Heart left ventricle (tissue), 16 donors: ENCODE results near the gene PCCA. TPM values are rescaled to one million over a fixed set of nuclear protein-coding genes. Genes with fewer than 3 reads are reported as not detected.

Source experiments
- ATAC-seq, 4 donors: fragments of 200-7000 bp; cut with Tn5 transposase; one replicate each; pipeline ENCODE4 v1.9.1; 2020 to 2022; ENCODE audit warnings: moderate library complexity in 4 of 4, mild to moderate bottlenecking in 3 of 4, moderate number of reproducible peaks in 1 of 4
- DNase-seq, 5 donors: peaks; one replicate each; pipeline ENCODE4 v3.0.0-alpha.2; 2020
- H3K27ac ChIP-seq, 12 donors: fragments of 200-600 bp; sonication (generic) in 4 of 12; one replicate each; pipeline versions ENCODE4 v1.5.0 to v1.8.0; 2016 to 2022; ENCODE audit warnings: mild to moderate bottlenecking in 2 of 12
- H3K27me3 ChIP-seq, 9 donors: fragments of 200-600 bp; sonication (generic) in 2 of 9; one replicate each; pipeline versions ENCODE4 v1.5.1 to v1.8.0; 2016 to 2022; ENCODE audit warnings: mild to moderate bottlenecking in 3 of 9
- H3K36me3 ChIP-seq, 9 donors: fragments of 200-600 bp; sonication (generic) in 2 of 9; one replicate each; pipeline versions ENCODE4 v1.5.0 to v1.8.0; 2018 to 2022; ENCODE audit warnings: mild to moderate bottlenecking in 2 of 9
- H3K4me1 ChIP-seq, 12 donors: fragments of 200-600 bp; sonication (generic) in 4 of 12; one replicate each; pipeline versions ENCODE4 v1.5.0 to v1.8.0; 2016 to 2022; ENCODE audit warnings: mild to moderate bottlenecking in 3 of 12
- H3K4me3 ChIP-seq, 12 donors: fragments of 200-600 bp; sonication (generic) in 4 of 12; one replicate each; pipeline versions ENCODE4 v1.5.0 to v1.8.0; 2017 to 2022; ENCODE audit warnings: mild to moderate bottlenecking in 9 of 12, moderate library complexity in 4 of 12
- H3K9me3 ChIP-seq, 12 donors: fragments of 200-600 bp; sonication (generic) in 4 of 12; one replicate each; pipeline versions ENCODE4 v1.5.0 to v1.8.0; 2016 to 2022; ENCODE audit warnings: mild to moderate bottlenecking in 1 of 12
- CTCF ChIP-seq, 12 donors: fragments of 200-600 bp; sonication (generic) in 4 of 12; IDR thresholded peaks; one replicate each; pipeline versions ENCODE4 v1.5.0 to v1.8.0; 2018 to 2022; ENCODE audit warnings: antibody characterized with exemption in 12 of 12, mild to moderate bottlenecking in 5 of 12
- POLR2A ChIP-seq, 2 donors: fragments of 450-650 bp; IDR thresholded peaks; one replicate each; pipeline ENCODE4 v1.6.1; 2017; ENCODE audit warnings: antibody characterized with exemption in 2 of 2, mild to moderate bottlenecking in 2 of 2, moderate library complexity in 2 of 2
- WGBS, 4 donors: extraction: QIAGEN DNeasy Blood & Tissue Kit in 2 of 4; methylation state at CpG; one replicate each; pipeline versions ENCODE4 v1.1.5 to v1.1.7; 2013 to 2018; 5-methylcytosine and 5-hydroxymethylcytosine counted together
- intact Hi-C, 10 donors: fragments of 100-400 bp; cut with DNase I; formaldehyde crosslinking; loops; one replicate each; pipeline versions ENCODE4 v1.11.1 to v1.14.2; 2022
- polyA plus RNA-seq, 2 donors: library from polyadenylated mRNA; stranded (reverse); fragments of 200-250 nt; gene quantifications; one replicate each; pipeline ENCODE4 v1.2.3, GENCODE V29; 2013
- total RNA-seq, 9 donors: library from RNA; depleted of rRNA in 2 of 9; stranded (reverse); fragments of >200 nt in 2 of 9; fragmentation: NEBNext Ultra II Directional in 3 of 9; extraction: Animal tissue kit (Norgen Biotek cat#: 25700) in 3 of 9; gene quantifications; one replicate each; pipeline versions ENCODE4 v1.1.0 to v1.2.4, GENCODE V29; 2016 to 2023
- donor health status: ischemic (EF 13 %, LVEDD 7.1; RV severe dilation, severe dysfunction).
- donor health status: healthy with polysubstance abuse.
- donor health status: DM: no; HTN: yes; CAD: no.
- donor health status: DM: no; HTN: no; CAD: no.
- donor health status: ischemic (EF 25% LVEDD 6.9; RV normal size, moderate dysfunction).
- donor health status: ischemic (EF 25% LVEDD 5.7; RV mildly dilated, moderate dysfunction).
- donor health status: healthy.
- donor health status: DM: yes; HTN: yes; CAD: no.
- donor health status: ischemic (EF 35%, LVEDD 5.7; RV mildly dilated, moderate dysfunction).
- donor health status: nonischemic (EF 11% LVEDD 7.7; RV severe dilation, severe dysfunction).
- donor health status: DM: yes; HTN: yes; CAD: no.
- donor health status: PGD.
- donor health status: ischemic (EF 29% LVEDD 5.4; RV normal size, mild dysfunction).
- donor health status: nonischemic (EF 23%, LVEDD 6.1; RV moderate dilation, normal function).

Gene PCCA
- total and polyA plus RNA-seq, 11 donors, result 25.6 to 67.0 (median 40.9) TPM

DNA sequence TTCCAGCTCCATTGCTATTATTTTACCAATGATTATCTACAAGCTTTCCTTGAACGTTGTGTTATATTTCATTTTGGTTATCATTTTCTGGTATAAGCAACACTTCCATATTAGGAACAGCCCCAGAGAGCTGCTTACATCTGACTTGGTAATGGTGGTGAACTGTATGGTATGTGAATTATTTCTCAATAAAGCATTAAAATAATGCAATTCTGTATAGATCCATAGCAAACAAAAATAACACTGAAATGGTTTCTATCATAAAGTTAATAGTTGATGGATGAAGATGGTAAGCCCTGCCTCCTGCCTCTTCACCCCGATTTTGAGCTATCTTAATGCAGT, 472.2 kb downstream of the PCCA start:
- 75 to 82% (median 79%) methylated on average over 2 of the region's 2 CpGs for WGBS, 4 donors
- Histone ChIP-seq H3K27ac (no peak overlapping the region), H3K9me3 (peaks cover 0 to 6% (median 0%) of the 10 kb centered on the region in 12 donors), H3K4me1 (no peaks in the 10 kb centered on the region), H3K27me3 (no peaks in the 10 kb centered on the region), H3K36me3 (no peaks in the 10 kb centered on the region), H3K4me3 (no peak overlapping the region)
- DNase-seq (no peak), ATAC-seq (no peak)
- TF ChIP-seq CTCF (IDR thresholded peaks at IDR 0.05), result no peak
- no peak for TF ChIP-seq POLR2A (IDR thresholded peaks at IDR 0.05)
- intact Hi-C loops, result no loop called here

DNA sequence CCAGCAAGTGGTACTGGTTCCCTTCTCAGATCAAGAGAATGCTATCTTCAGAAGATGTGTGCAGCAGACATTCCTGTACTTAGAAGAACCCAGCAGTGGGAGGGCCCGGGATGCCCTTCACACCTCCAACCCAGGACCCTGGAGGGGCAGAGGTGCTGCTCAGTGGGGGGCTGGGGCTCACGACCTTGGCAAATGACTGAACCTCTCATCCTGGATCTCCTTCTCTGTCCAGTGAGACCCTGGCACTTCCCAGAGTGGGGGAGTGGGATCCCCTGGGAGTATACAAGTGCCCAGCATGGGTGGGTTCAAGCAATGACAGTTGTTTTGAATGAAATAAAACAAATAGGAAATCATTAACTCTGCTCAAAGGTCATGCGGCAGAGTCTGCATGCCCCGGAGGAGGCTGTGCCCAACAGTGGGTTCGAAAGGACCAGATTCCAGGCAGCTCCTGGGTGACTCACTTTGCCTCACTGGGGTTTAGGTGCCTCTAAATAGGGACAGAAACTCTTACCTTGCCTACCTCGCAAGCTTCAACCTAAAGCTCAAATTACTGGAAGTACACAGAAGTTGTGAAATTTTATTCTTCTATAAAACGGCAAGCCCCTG, 472.8 kb downstream of the PCCA start:
- DNase-seq, result no peak
- Histone ChIP-seq H3K36me3 (no peaks in the 10 kb centered on the region), H3K4me3 (no peak overlapping the region), H3K4me1 (no peaks in the 10 kb centered on the region), H3K27ac (no peak overlapping the region), H3K27me3 (no peaks in the 10 kb centered on the region), H3K9me3 (peaks cover 0 to 10% (median 0%) of the 10 kb centered on the region in 12 donors)
- TF ChIP-seq POLR2A (IDR thresholded peaks at IDR 0.05), result no peak
- TF ChIP-seq CTCF (IDR thresholded peaks at IDR 0.05), result no peak
- 54 to 69% (median 62%) methylated on average over 7 of the region's 7 CpGs for WGBS, 4 donors
- intact Hi-C loops, result no loop called here
- ATAC-seq, result no peak

DNA sequence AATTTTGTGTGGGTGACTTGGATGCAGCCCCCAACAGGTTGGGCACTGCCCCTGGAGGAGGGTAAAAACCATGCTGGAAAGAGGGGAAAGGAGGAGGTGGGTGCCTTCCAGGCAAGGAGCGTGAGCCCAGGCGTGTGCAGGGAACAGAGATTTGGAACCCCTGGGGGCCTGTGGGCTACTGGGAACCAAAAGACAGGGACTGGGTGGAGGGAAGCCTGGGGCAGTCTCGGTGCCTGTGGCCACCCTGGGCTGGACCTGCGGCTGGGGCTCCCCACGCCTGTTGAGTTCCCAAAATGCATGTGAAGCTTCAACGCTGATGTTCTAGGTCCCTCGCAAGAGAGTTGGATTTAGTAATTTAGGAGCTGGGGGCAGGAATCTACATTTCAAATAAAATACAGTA, 474.9 kb downstream of the PCCA start:
- DNase-seq (no peak), ATAC-seq (no peak)
- intact Hi-C loops, result no loop called here
- 81 to 98% (median 90%) methylated on average over 7 of the region's 7 CpGs for WGBS, 4 donors
- Histone ChIP-seq H3K4me3 (no peak overlapping the region), H3K36me3 (no peaks in the 10 kb centered on the region), H3K9me3 (peaks cover 0 to 10% (median 0%) of the 10 kb centered on the region in 12 donors), H3K27me3 (no peaks in the 10 kb centered on the region), H3K27ac (no peak overlapping the region), H3K4me1 (no peaks in the 10 kb centered on the region)
- no peak for TF ChIP-seq POLR2A (IDR thresholded peaks at IDR 0.05)
- no peak for TF ChIP-seq CTCF (IDR thresholded peaks at IDR 0.05)

GRCh38 chr13:100564444-100565223, 475.7 kb downstream of the PCCA start:
- H3K27me3 ChIP-seq, result no peaks in the 10 kb centered on the region
- no peak for TF ChIP-seq CTCF (IDR thresholded peaks at IDR 0.05)
- TF ChIP-seq POLR2A (IDR thresholded peaks at IDR 0.05), result no peak
- intact Hi-C loops, result no loop called here

More at GRCh38 chr13:100564444-100565223, 475.7 kb downstream of the PCCA start:
- Histone ChIP-seq H3K4me1 (no peaks in the 10 kb centered on the region), H3K27ac (no peak overlapping the region), H3K36me3 (no peaks in the 10 kb centered on the region), H3K9me3 (peaks cover 0 to 10% (median 0%) of the 10 kb centered on the region in 12 donors), H3K4me3 (no peak overlapping the region)
- DNase-seq, result no peak
- 83 to 86% (median 85%) methylated on average over 13 of the region's 13 CpGs for WGBS, 4 donors
- no peak for ATAC-seq
